GM12875 (cell line): ENCODE data around the gene SMYD4.
"Not testable (repeated sequence)": the region's sequence is repeated elsewhere in the genome, so short reads cannot be mapped to it uniquely, and the experiment has no call there.

Experiments
- H3K4me3 ChIP-seq: one replicate; pipeline ENCODE4 v1.5.1; 2011; ENCODE audit warnings: low read depth, low read length, control low read depth
- CTCF ChIP-seq: IDR thresholded peaks from 2 replicates; pipeline ENCODE4 v1.5.1; 2011; ENCODE audit warnings: low read depth, mild to moderate bottlenecking, control low read depth, inconsistent platforms, low read length, moderate library complexity, borderline replicate concordance; ENCODE audit not compliant: insufficient read depth

The SMYD4 gene

GRCh38 chr17:1870592-1870991 lies 40.9 kb upstream of the SMYD4 start:
- TF ChIP-seq CTCF, result no peak
- no peak overlapping the region for H3K4me3 ChIP-seq

- no peak for TF ChIP-seq CTCF
Observed at GRCh38 chr17:1868090-1868489, 38.4 kb upstream of the SMYD4 start.

GRCh38 chr17:1867307-1867706 lies 37.6 kb upstream of the SMYD4 start:
- no peak for TF ChIP-seq CTCF
- no peak overlapping the region for H3K4me3 ChIP-seq

More at GRCh38 chr17:1868090-1868489, 38.4 kb upstream of the SMYD4 start:
- no peak overlapping the region for H3K4me3 ChIP-seq

GRCh38 chr17:1865252-1866037 lies 35.7 kb upstream of the SMYD4 start:
- no peak overlapping the region for H3K4me3 ChIP-seq
- TF ChIP-seq CTCF, result peak; percentile 57

- H3K4me3 ChIP-seq, result no peak overlapping the region
- TF ChIP-seq CTCF, result no peak
Observed at GRCh38 chr17:1861391-1862010, 31.8 kb upstream of the SMYD4 start.

- no peak overlapping the region for H3K4me3 ChIP-seq
- TF ChIP-seq CTCF, result no peak
Observed at GRCh38 chr17:1860978-1861377, 31.3 kb upstream of the SMYD4 start.

- H3K4me3 ChIP-seq, result not testable (repeated sequence)
Observed at GRCh38 chr17:1856462-1856861, 26.8 kb upstream of the SMYD4 start.

GRCh38 chr17:1853698-1854097 lies 24.0 kb upstream of the SMYD4 start:
- no peak overlapping the region for H3K4me3 ChIP-seq
- no peak for TF ChIP-seq CTCF
